ENCODE measurements around the gene TNFSF15. TPM values are rescaled to one million over a fixed set of nuclear protein-coding genes. Genes with fewer than 3 reads are reported as not detected.

The TNFSF15 gene
- polyA plus RNA-seq, 1 experiment: 0.13 TPM

GRCh38 chr9:114806526-114806900 is 674 bp upstream of the TNFSF15 start:
- ChIA-PET CTCF (interaction anchor here (0.9 to 1.9 kb wide), 4 partner anchors 10 to 104 kb away, joined by 3 to 6 read pairs (median 4); no protein-coding TSS in a partner anchor), POLR2A (no interaction called here)
- Histone ChIP-seq H3K4me3 (ENCODE audit: low read depth, low read length) (no peak overlapping the region), H3K27me3 (ENCODE audit: control insufficient read depth, insufficient read depth, low read length) (peaks cover 3% of the 10 kb centered on the region; the same call in 1 of the 2 replicates), H3K36me3 (ENCODE audit: control insufficient read depth, insufficient read depth, low read length) (no peaks in the 10 kb centered on the region)
- TF ChIP-seq CTCF (IDR thresholded peaks at IDR 0.05; ENCODE audit: insufficient read depth, low read depth, low read length): no peak
- no peak for DNase-seq (ENCODE audit: low read depth)

- peak; percentile 72 for DNase-seq (ENCODE audit: low read depth)
- H3K36me3 ChIP-seq (ENCODE audit: control insufficient read depth, insufficient read depth, low read length): no peaks in the 10 kb centered on the region
- no peak for TF ChIP-seq CTCF (IDR thresholded peaks at IDR 0.05; ENCODE audit: insufficient read depth, low read depth, low read length)
- ChIA-PET CTCF (no interaction called here), POLR2A (no interaction called here)
- H3K4me3 ChIP-seq (ENCODE audit: low read depth, low read length): no peak overlapping the region
- H3K27me3 ChIP-seq (ENCODE audit: control insufficient read depth, insufficient read depth, low read length): peaks cover 2% of the 10 kb centered on the region; the same call in 1 of the 2 replicates
These were observed 1.3 kb downstream of the TNFSF15 start for GRCh38 chr9:114804505-114804904.

- DNase-seq (ENCODE audit: low read depth): no peak
- Histone ChIP-seq H3K36me3 (ENCODE audit: control insufficient read depth, insufficient read depth, low read length) (no peaks in the 10 kb centered on the region), H3K27me3 (ENCODE audit: control insufficient read depth, insufficient read depth, low read length) (peaks cover 3% of the 10 kb centered on the region; the same call in 1 of the 2 replicates), H3K4me3 (ENCODE audit: low read depth, low read length) (no peak overlapping the region)
- POLR2A ChIA-PET: no interaction called here
- CTCF ChIA-PET: no interaction called here
- TF ChIP-seq CTCF (IDR thresholded peaks at IDR 0.05; ENCODE audit: insufficient read depth, low read depth, low read length): no peak
These were observed 2.2 kb downstream of the TNFSF15 start for GRCh38 chr9:114803479-114804265.

GRCh38 chr9:114799925-114800324 is 5.9 kb downstream of the TNFSF15 start:
- Histone ChIP-seq H3K36me3 (ENCODE audit: control insufficient read depth, insufficient read depth, low read length) (no peaks in the 10 kb centered on the region), H3K27me3 (ENCODE audit: control insufficient read depth, insufficient read depth, low read length) (peaks cover 10% of the 10 kb centered on the region), H3K4me3 (ENCODE audit: low read depth, low read length) (no peak overlapping the region)
- DNase-seq (ENCODE audit: low read depth): no peak
- POLR2A ChIA-PET: no interaction called here
- CTCF ChIA-PET: interaction anchor here (1.2 kb wide), 1 partner anchor 9 kb away, joined by 3 read pairs; no protein-coding TSS in a partner anchor
- TF ChIP-seq CTCF (IDR thresholded peaks at IDR 0.05; ENCODE audit: insufficient read depth, low read depth, low read length): no peak

GRCh38 chr9:114799441-114799840 is 6.4 kb downstream of the TNFSF15 start:
- no peak for TF ChIP-seq CTCF (IDR thresholded peaks at IDR 0.05; ENCODE audit: insufficient read depth, low read depth, low read length)
- DNase-seq (ENCODE audit: low read depth): no peak
- Histone ChIP-seq H3K4me3 (ENCODE audit: low read depth, low read length) (no peak overlapping the region), H3K36me3 (ENCODE audit: control insufficient read depth, insufficient read depth, low read length) (no peaks in the 10 kb centered on the region), H3K27me3 (ENCODE audit: control insufficient read depth, insufficient read depth, low read length) (peaks cover 10% of the 10 kb centered on the region)
- ChIA-PET POLR2A (no interaction called here), CTCF (interaction anchor here (1.2 kb wide), 1 partner anchor 9 kb away, joined by 3 read pairs; no protein-coding TSS in a partner anchor)
